Fibroblast of skin of scalp (primary cell): Measurements from ENCODE around the gene PRKCE.

ENCODE experiments used
- DNase-seq: peaks from one replicate; pipeline ENCODE4 v3.0.0-alpha.2; 2013

Gene PRKCE

GRCh38 chr2:45814488-45814887 is 163.0 kb downstream of the PRKCE start:
- peak; percentile 63 for DNase-seq

DNA sequence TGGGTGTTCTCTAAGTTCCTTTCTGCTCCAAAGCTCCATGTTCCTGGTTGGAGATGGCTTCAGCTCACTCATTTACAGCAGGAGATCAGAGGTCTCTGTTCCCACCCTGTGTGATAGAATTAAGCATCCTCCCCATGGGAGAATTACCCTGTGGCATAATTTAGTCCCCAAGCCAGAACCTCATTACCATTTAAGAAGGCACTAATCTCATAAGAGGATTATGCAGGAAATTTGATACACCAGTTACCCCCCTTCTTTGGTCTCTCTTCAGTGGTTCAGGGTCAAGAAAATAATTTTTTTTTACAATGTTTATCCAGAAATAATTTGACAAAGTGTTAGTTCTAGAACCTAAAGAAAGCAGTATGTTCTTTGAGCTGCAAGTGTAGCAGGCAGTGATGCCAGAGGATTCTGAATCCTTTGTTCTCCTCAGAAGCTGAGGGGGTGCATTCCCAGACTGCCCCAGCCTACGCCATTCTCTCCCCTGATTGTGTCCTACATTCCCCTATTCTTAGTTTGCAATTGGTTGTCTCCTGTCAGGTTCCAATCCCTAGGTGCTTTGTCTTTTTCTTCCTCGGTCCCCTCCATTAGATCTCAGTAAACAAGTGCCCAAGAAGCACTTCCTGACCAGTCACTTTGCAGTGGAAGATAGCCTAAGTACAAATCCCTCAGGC is 163.6 kb downstream of the PRKCE start:
- DNase-seq: no peak

DNA sequence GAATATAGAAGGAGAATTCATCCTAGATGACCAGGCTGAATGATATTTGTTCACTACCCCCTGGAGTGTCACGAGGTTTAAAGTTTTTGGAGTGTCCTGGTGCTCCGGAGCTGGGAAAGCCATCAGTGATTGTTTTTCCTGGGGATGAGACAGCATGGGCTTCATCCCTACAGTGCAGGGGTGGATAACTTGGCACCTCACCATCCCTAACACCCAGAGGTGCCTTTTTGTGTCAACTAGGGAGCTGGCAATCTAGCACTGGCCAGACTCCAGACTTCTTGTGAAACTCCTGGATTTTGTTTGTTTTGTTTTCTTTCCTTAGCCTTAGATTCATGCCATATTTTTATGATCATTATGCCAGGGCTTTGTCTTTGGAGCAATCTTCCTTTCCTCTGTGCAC is 164.8 kb downstream of the PRKCE start:
- DNase-seq: peak; percentile 69

GRCh38 chr2:45818591-45818990 is 167.1 kb downstream of the PRKCE start:
- no peak for DNase-seq

GRCh38 chr2:45820048-45820447 is 168.6 kb downstream of the PRKCE start:
- DNase-seq: peak; percentile 21

- DNase-seq: peak; percentile 30
Observed at GRCh38 chr2:45821558-45822271, 170.2 kb downstream of the PRKCE start.

DNA sequence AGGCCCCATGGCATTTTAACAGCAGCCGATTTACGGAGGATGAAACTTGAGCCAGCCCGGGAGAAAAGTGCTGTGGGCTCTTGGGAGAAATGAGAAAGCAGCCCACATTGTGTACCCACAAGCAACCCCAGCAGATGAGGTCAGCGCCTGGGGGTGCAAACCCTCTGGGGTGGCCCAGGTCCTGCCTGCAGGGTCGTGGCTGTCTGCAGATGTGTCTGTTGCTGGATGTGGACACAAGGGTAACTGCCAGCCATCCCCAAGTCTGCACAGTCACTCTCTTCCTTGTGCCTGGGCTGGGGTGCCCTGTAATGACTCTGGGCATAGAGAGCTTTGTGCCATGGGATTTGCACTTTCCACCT is 170.8 kb downstream of the PRKCE start:
- no peak for DNase-seq

DNA sequence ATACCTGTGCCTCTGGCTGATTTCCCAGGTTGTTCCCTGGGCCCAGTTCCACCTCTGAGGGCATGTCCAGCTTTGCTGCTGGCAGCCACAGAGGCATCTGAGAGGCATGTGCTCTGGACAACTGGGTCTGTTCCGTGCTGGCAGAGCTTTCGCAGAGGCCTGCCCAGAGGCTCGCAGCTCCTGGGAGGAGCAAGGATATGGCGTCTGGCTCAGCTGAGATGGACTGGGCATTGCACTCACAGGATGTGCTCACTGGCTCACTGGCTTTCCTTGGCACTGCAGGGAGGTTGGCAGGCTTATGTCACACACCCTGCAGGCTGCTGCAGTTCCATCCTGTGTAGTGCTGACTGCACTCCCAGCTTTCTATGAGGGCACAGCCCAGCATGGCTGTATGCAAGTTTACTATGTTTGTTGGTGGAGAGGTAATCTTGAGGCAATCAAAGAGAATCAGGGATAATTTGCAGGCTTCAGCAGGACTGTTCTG is 172.3 kb downstream of the PRKCE start:
- no peak for DNase-seq

DNA sequence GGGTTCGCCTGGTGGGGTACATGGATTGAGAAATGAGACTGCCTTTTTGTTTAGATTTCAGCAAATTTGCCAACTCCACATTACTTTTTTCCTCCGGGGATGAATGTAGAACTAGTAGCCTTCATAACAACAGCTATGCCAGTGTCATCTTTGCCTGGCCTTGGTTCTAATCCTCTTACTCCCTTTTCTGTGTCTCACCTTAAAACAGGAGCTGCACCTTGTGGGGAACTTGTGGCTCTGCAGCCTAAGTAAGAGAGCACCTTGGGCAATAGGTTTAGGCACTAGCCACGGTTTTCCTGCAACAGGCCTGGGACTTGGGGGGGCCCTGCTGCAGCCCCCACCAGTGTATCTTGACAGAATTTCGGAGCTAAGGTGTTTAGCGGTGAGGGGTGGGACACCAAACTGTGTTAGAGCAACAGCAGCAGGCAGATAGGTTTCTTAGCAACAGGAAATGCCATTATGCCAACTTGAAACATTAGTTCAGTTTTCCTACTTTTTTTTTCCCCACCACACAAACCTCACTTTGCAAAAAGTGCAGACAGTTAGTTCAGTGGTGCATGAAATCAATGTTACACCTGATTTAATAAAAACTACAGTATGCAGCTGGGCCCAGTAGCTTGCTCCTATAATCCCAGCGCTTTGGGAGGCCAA is 173.7 kb downstream of the PRKCE start:
- no peak for DNase-seq

DNA sequence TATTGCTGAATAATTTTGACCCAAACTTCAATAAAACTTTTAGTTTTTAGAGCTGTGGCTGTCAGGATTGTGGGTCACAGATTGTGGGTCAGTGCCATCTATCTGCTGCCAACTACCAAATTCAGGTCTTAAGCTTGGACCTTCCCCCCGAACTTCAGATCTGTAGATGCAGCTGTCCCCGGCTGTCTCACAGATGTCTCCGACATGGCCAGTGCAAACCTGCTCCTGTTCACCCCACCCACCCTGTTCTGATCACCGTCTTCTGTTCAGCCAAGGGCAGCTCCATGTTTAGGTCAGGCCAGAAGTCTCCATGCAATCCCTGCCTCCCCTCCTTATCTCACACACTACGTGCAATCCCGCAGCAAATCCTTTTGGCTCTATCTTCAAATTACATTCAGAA is 175.0 kb downstream of the PRKCE start:
- no peak for DNase-seq

DNA sequence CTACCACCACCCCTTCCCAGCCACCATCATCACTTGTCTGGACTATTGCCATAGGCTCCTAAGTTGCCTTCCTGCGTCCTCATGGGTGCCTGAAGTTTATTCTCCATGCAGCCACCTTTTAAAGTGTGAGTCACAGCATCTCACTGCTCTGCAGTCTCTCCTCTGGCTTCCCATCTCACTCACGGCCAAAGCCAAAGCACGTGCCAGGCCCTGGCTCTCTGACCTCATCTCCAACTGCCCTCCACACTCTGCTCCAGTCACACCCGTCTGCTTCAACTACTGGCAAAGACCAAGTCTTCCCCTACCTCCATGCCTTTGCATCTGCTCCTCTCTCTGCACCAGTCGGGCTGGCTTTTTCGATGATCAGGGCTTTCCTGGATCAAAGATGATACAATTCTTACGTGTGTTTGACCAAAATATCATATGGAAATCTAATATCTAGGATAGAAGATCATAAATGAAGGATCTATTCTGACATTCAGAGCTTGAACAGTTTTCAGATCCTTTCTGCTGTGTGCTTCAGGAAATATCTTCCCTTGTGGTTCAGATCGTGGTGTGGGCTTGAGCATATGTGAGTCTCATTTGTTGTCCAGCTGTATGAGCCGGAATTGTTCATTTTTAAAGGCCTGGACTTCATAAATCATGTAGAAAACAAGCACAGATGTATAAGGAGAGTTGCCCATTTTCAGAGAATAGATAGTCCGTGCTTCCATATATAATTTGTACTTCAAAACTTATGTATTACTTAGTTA is 175.6 kb downstream of the PRKCE start:
- peak; percentile 43 for DNase-seq

- DNase-seq: no peak
Observed at GRCh38 chr2:45830322-45830721, 178.8 kb downstream of the PRKCE start.

- DNase-seq: no peak
Observed at GRCh38 chr2:45833301-45833967, 182.0 kb downstream of the PRKCE start.

DNA sequence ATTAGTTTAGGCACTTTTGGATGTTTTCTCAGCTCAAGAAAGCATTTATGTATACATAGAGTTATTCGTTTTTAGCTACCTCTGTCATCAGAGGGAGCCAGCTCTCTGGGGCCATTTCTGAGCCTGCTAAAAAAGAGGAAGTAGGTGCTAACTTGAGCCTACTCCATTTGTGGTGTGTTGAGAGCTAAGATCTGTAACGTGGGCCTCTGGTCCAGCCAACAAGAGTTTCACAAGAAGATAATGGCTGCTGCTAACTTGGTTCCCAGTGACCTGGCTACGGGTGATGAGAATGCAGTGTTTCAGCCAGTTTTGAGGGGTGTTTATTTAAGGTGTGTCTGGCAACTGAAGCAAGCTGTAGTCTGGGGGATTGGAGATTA is 182.5 kb downstream of the PRKCE start:
- no peak for DNase-seq

DNA sequence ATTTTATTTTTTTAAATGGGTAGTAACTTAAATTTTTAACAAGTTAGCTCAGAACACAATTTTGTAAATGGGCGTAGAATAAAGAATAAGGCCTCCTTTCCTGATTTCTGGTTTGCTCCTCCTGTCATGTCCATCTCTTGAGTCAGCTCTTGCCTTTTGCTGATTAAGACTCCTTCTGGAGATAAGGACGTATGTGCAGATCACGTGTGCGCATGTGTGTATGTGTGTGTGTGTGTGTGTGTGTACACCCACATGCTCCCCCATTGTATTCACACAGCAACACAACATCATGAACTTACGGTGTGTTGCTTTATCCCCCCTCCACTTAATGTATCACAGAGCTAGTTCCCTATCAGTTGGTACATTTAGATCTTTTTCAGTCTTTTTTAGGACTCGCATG is 182.9 kb downstream of the PRKCE start:
- no peak for DNase-seq

DNA sequence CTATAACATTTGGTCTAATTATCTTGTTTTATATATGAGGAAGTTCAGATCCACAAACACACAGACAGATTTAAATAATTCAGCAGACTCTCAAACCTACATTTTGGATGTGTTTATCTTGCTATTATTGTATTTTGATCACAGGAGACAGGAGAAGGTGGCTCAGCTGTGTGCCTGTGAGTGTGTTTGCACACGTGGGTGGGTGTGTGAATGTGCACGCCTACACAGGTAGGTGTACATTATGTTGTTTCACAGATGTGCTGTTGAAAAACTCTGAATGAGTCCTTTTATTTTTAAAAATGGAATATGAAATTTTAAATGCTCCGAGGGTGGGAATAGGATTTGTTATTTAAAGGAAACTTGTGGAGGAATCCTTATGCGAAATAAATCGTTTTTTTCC is 183.4 kb downstream of the PRKCE start:
- DNase-seq: no peak

DNA sequence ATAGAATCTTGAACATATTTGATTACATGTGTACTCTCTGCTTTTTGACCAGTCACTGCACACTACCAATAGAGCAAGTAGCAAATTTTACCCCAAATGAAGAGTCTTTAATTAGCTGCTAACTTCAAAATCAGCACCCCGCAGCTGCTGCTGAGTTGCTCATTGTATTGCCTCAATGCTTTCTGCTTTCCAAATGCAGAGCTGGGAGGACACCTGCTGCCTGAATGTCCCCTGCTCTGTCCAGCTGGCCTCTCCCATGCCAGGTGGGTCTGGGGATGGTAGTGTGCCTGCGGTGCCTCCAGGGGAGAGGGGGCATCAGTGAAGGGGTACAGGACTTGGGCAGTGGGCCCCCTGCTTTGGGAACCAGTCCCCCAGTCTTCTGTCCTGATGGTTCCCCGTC is 184.8 kb downstream of the PRKCE start:
- no peak for DNase-seq

DNA sequence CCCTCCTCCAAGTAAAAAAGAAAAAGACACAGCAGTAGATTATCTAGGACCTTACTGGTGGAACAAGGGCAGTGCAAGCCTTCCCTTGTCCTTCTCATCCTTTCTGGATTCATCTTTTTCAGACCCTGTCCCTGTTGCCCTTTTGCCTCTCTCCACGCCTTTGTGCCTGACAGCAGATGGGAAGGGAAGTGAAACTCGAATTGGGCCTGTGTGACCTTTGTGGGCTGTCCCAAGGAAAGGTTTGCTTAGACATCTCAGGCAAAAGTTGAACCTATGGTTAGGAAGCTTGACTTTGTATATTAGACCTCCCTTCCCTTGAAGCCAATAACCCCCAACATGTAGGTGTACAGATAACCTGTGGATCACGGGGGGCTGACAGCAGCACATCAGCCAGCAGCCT is 185.3 kb downstream of the PRKCE start:
- DNase-seq: no peak

DNA sequence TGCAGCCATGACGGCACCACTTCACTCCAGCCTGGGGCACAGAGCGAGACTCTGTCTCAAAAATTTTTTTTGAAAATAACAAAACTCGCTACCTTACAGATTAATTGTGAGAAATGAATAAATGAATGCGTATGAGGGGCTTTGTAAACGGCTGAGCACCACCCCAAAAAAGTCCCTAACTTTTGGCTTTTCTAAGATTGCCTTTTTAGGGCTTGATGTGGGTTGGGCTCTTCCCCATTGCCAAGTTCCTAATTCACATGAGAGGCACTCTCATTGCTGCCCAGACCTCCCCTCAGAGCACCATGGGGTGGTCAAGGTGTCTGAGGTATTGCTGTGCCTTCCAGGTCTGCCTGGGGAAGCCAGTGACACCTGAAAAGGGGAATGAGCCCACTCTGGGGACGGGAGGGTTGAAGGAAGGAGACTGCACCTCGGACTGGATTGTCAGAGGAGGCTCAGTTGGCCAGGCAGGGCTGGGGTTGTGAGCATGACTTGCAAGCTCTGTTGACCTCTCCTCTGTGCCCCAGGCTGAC is 186.4 kb downstream of the PRKCE start:
- DNase-seq: no peak

DNA sequence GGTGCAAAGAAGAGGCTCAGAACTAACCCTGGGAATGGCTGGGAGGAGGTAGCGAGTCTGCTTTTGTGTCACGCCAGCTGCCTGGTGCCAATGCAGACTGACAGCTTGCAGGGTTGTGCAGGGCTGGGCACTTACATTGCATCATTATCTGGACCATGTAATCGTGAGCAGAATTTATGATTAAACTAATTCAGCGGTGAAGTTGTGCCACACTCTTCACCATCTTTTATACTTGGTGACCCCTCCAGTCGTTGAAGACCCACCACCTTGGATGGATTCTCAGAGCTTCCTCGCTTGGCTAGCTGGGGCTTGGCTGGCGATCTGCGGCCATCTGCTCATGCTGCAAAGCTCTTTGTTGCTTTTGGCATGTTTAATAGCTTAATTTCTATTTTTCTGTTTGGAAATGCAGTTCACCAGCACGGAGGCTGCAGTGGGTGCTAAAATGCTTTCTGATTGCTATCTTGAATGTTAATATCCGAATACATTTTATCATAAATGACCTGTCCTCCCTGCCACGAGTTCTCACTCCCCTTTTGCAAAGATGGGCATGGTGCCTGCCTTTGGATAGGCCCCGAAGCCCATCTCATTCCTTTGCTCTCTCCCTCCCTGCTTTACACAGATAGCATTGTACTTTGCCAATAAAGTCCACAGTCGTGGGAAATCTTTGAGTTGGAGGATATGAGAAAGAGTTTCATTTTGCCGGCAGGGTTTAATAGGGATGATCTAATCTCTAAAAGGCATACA is 188.2 kb downstream of the PRKCE start:
- DNase-seq: no peak

DNA sequence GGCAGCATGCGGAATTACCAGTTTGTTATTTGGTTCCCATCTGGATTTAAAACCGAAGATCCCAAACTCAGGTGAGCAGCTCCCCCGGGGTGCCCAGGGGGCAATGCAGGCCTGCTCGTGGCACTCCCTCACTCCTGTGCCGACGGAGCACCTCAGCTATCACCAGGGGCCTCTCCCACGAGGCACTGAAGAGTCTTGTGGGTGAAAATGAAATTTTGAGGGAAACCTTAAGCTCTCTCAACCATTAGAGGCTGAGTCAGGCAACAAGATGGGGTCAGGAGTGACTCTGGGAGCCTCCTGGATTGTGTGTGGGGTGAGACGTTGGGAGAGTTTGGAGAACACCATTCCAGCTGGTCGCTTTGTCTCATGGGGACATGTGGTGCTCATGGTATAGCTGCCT is 189.0 kb downstream of the PRKCE start:
- no peak for DNase-seq
